AG09319 (cell line): Measurements from ENCODE around the gene ANKRD24.
"Not testable (repeated sequence)": the region's sequence is repeated elsewhere in the genome, so short reads cannot be mapped to it uniquely, and the experiment has no call there.

Source experiments
- DNase-seq: peaks from one replicate; pipeline ENCODE4 v3.0.0-alpha.2; 2010; ENCODE audit warnings: low read depth; ENCODE audit errors: extremely low read depth
- TF ChIP-seq, protein P1 (sequence below): IDR thresholded peaks from 2 replicates; pipeline ENCODE4 v1.5.1; 2011; ENCODE audit warnings: low read depth, mild to moderate bottlenecking, inconsistent platforms, low read length, moderate library complexity

ANKRD24 gene

DNA sequence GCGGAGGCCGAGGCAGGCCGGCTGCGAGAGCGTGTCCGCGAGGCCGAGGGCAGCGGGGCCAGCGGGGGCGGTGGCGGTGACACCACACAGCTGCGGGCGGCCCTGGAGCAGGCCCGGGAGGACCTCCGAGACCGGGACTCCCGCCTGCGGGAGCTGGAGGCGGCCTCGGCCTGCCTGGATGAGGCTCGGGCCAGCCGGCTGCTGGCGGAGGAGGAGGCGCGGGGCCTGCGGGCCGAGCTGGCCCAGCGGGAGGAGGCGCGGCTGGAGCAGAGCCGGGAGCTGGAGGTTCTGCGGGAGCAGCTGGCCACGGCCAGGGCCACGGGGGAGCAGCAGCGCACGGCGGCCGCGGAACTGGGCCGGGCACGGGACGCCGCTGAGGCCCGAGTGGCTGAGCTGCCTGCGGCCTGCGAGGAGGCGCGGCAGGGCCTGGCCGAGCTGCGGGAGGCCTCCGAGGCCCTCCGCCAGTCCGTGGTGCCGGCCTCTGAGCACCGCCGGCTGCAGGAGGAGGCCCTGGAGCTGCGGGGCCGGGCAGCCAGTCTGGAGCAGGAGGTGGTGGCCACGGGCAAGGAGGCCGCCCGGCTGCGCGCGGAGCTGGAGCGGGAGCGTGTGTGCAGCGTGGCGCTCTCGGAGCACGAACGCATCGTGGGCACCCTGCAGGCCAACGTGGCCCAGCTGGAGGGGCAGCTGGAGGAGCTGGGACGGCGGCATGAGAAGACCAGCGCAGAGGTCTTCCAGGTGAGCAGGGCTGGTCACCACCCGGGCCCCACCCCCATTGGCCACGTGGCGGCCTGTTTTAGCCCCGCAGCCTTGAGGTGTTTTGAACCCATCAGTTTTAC is 35.2 kb downstream of the ANKRD24 start:
- TF ChIP-seq, protein P1, sequence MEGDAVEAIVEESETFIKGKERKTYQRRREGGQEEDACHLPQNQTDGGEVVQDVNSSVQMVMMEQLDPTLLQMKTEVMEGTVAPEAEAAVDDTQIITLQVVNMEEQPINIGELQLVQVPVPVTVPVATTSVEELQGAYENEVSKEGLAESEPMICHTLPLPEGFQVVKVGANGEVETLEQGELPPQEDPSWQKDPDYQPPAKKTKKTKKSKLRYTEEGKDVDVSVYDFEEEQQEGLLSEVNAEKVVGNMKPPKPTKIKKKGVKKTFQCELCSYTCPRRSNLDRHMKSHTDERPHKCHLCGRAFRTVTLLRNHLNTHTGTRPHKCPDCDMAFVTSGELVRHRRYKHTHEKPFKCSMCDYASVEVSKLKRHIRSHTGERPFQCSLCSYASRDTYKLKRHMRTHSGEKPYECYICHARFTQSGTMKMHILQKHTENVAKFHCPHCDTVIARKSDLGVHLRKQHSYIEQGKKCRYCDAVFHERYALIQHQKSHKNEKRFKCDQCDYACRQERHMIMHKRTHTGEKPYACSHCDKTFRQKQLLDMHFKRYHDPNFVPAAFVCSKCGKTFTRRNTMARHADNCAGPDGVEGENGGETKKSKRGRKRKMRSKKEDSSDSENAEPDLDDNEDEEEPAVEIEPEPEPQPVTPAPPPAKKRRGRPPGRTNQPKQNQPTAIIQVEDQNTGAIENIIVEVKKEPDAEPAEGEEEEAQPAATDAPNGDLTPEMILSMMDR = no peak
- DNase-seq = no peak

DNA sequence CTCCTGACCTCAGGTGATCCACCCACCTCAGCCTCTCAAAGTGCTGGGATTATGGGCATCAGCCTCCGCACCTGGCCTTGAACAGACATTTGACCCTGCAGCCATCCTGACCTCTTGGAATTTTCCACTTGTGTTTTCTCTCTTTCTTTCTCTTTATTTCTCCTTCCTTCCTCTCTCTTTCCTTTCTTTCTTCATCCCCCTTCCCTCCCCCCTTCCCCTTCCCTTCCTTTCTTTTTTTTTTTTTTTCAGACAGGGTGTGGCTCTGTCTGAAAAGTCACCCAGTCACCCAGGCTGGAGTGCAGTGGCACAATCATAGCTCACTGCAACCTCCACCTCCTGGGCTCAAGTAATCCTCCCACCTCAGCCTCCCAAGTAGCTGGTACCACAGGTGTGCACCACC is 36.0 kb downstream of the ANKRD24 start:
- DNase-seq = not testable (repeated sequence)

DNA sequence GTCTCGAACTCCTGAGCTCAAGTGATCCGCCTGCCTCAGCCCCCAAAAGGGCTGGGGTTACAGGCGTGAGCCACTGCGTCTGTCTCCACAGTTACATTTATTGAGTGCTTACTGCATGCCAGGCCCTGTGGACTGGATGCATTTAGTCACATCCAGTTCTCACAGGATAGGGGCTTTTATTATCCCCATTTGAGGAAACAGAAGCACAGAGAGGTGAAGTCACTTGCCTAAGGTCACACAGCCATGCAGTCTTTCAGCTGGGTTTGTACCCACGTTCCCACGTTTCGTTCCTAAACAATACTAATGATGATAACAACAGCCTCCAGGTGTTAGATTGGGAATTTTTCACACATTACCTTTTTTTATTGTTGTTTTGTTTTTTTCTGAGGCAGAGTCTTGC is 37.7 kb downstream of the ANKRD24 start:
- TF ChIP-seq, protein P1 = no peak
- no peak for DNase-seq

DNA sequence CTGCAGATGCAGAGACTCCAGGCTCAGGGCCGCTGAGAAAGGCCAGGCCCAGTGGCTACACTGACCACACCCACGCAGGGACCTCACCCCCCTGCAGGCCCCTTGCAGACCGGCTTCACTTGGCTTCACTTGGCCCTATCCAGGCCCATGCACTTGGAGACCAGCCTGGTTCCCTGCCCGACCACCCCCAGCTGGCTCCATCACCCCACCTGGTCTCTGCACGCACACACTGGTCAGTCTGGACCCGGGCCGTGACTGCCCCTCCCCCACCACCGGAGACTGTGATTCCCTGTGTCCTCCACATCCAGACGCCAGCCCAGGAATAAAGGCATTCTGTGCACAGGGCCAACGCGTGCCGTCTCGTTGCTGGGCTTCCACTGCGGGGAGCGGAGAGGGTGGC is 42.0 kb downstream of the ANKRD24 start:
- TF ChIP-seq, protein P1 = no peak
- DNase-seq = no peak

DNA sequence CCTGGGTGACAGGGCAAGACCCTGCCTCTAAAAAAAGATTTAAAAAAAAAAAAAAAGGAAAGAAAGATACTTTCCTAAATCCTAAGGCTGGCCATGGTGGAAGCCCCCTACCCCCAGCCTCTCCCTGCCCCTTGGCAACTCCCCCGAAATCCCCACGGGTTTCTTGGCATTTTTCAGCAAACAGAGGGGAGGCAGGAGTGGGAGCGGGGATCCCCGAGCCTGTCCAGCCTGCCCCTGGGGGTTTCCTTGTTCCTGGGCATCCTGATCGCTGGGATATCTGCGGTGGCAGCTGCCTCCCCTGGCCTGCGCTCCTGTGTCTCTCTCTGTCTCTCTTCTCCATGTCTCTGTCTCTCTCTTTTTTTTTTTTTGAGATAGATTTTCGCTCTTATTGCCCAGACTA is 43.4 kb downstream of the ANKRD24 start:
- TF ChIP-seq, protein P1 = no peak
- DNase-seq = no peak

DNA sequence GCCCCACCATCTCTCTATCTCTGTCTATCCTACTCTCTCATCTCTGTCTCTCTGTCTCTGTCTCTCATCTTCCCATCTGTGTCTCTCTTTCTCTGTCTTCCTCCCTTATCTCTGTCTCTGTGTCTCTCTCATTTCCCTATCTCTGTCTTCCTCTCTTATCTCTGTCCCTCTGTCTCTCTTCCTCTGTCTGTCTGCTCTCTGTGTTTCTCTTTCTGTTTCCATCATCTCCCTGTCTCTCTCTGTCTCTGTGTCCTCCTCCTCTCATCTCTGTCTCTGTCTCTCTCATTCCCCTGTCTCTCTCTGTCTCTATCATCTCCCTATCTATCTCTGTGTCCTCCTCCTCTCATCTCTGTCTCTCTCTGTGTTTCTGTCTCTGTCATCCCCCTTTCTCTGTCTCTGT is 45.3 kb downstream of the ANKRD24 start:
- TF ChIP-seq, protein P1 = no peak
- DNase-seq = no peak

DNA sequence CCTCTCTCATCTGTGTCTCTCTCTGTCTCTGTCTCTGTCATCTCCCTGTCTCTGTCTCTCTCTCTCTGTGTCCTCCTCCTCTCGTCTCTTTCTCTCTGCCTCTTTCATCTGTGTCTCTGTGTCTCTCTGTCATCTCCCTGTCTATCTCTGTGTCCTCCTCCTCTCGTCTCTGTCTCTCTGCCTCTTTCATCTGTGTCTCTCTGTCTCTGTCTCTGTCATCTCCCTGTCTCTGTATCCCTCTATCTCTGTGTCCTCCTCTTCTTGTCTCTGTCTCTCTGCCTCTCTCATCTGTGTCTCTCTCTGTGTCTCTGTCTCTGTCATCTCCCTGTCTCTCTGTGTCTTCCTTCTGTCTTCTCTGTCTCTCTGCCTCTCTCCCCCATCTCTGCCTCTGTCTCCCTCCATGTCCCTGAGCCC is 46.3 kb downstream of the ANKRD24 start:
- TF ChIP-seq, protein P1 = no peak
- DNase-seq = no peak

DNA sequence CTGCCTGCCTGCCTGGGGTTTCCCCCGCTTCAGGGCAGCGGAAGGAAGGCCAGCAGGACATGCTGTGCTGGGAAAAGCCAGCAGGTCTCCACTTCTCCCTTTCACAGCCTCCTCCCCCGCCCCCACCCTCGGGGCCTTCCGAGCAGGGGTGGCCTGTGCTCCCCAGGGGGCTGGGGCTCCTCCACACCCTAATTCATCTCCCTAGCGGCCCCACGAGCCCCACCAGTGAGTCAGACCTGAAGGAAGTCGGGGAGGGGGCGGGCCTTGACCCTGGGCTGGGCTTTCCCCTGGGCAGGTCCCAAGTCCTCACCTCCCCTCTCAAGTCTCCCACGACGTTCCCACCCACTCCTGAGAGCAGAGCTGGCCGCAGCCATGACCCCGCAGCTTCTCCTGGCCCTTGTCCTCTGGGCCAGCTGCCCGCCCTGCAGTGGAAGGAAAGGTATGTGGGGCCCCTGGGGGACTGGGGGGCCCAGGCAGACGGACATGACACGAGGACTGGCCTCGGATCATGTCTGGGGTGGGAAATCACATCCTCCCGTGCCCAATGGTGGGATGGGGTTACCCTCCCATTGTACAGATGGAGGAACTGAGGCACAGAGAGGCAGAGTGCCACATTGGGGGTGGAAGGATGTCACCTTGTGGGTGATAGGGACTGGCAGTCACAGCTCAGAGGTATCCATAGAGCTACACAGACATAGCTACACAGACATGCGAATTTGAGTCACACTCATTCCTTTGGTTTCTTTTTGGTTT is 46.9 kb downstream of the ANKRD24 start, which contains the start of gene EBI3:
TSS of gene EBI3 (plus strand) at position 345 of the 753 bp plus-strand sequence. CDS start at position 373, 28 bp downstream.
- DNase-seq = no peak
- TF ChIP-seq, protein P1 = no peak

DNA sequence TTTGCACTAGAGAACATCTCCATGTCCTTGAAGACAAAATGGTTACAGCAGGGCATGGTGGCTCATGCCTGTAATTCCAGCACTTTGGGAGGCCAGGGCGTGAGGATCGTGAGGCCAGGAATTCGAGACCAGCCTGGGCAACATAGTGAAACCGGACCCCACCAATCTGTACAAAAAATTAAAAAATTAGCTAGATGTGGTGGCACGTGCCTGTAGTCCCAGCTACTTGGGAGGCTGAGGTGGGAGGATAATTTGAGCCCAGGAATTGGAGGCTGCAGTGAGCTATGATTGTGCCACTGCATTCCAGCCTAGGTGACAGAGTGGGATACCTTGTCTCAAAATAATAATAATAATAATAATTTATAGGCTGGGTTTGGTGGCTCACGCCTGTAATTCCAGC is 47.7 kb downstream of the ANKRD24 start:
- not testable (repeated sequence) for DNase-seq

DNA sequence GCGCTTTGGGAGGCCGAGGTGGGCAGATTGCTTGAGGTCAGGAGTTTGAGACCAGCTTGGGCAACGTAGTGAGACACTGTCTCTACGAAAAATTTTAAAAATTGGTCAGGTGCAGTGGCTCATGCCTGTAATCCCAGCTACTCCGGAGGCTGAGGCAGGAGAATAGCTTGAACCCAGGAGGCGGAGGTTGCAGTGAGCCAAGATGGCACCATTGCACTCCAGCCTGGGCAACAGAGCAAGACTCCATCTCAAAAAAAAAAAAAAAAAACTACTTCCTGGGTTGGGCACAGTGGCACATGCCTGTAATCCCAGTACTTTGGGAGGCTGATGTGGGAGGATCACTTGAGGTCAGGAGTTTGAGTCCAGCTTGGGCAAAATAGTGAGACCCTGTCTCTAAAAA is 49.0 kb downstream of the ANKRD24 start:
- not testable (repeated sequence) for DNase-seq

DNA sequence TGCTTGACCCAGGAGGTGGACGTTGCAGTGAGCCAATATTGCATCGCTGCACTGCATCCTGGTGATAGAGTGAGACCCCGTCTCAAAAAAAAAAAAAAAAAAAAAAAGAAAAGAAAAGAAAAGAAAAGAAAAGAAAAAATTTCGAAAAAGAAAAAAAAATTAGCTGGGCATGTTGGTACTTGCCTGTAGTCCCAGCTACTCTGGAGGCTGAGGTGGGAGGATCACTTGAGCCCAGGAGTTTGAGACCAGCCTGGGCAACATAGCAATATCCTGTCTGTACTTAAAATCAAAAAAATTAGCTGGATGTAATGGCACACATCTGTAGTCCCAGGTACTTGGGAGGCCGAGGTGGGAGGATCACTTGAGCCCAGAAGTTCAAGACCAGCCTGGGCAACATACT is 49.6 kb downstream of the ANKRD24 start:
- DNase-seq = not testable (repeated sequence)
